Sigmoid colon (tissue), 3 donors: ENCODE measurements around the gene HCFC2.

Experiments used
- CTCF ChIP-seq, 4 experiments: fragments of 450-650 bp in 3 of 4; fragments of 200-600 bp in 1 of 4; IDR thresholded peaks; one replicate each; pipeline ENCODE4 v1.5.1; 2016 to 2019; ENCODE audit warnings: antibody characterized with exemption in 4 of 4, mild to moderate bottlenecking in 3 of 4, moderate library complexity in 2 of 4
- POLR2A ChIP-seq, 2 donors: fragments of 450-650 bp; IDR thresholded peaks; one replicate each; pipeline ENCODE4 v1.6.1; 2016; ENCODE audit warnings: antibody characterized with exemption in 2 of 2, mild to moderate bottlenecking in 2 of 2, moderate library complexity in 2 of 2

- TF ChIP-seq CTCF (IDR thresholded peaks at IDR 0.05) (no peak), POLR2A (IDR thresholded peaks at IDR 0.05) (no peak)
Observed at GRCh38 chr12:104109446-104110271, 45.3 kb downstream of the HCFC2 start.
